ENCODE data around the gene LGALS3.

- TF ChIP-seq POLR2A (IDR thresholded peaks at IDR 0.05) (no peak), CTCF (IDR thresholded peaks at IDR 0.05) (no peak), EP300 (IDR thresholded peaks at IDR 0.05) (no peak)
Observed at GRCh38 chr14:55098561-55098898, 30.5 kb upstream of the LGALS3 start.
